GM19025 (cell line): ENCODE data around the gene POU2F1.
"Not testable (repeated sequence)": the region's sequence is repeated elsewhere in the genome, so short reads cannot be mapped to it uniquely, and the experiment has no call there.

Experiments
- ATAC-seq: cut with Tn5 transposase; IDR thresholded peaks from one replicate; pipeline ENCODE4 v1.9.1; 2021; ENCODE audit warnings: mild to moderate bottlenecking, low read depth, moderate library complexity; ENCODE audit not compliant: unreplicated experiment

POU2F1 gene

GRCh38 chr1:167202049-167202448 lies 18.6 kb upstream of the POU2F1 start:
- ATAC-seq, result no peak

GRCh38 chr1:167205306-167206050 lies 15.2 kb upstream of the POU2F1 start:
- ATAC-seq, result not testable (repeated sequence)

GRCh38 chr1:167206166-167206835 lies 14.4 kb upstream of the POU2F1 start:
- no peak for ATAC-seq

GRCh38 chr1:167207940-167208623 lies 12.6 kb upstream of the POU2F1 start:
- no peak for ATAC-seq

- ATAC-seq, result no peak
These were observed 12.1 kb upstream of the POU2F1 start for GRCh38 chr1:167208624-167208976.

- no peak for ATAC-seq
These were observed 11.6 kb upstream of the POU2F1 start for GRCh38 chr1:167209044-167209443.

GRCh38 chr1:167210966-167211674 lies 9.6 kb upstream of the POU2F1 start:
- no peak for ATAC-seq

GRCh38 chr1:167212025-167212424 lies 8.7 kb upstream of the POU2F1 start:
- ATAC-seq, result no peak

- ATAC-seq, result no peak
These were observed 3.9 kb upstream of the POU2F1 start for GRCh38 chr1:167216809-167217208.

GRCh38 chr1:167219194-167219593 lies 1.5 kb upstream of the POU2F1 start:
- no peak for ATAC-seq

- peak; percentile 20 for ATAC-seq
These were observed 795 bp upstream of the POU2F1 start for GRCh38 chr1:167219646-167220536.

GRCh38 chr1:167221126-167221737 lies 546 bp downstream of the POU2F1 start:
- peak; percentile 7 for ATAC-seq

GRCh38 chr1:167221738-167222610 lies 1.3 kb downstream of the POU2F1 start:
- peak; percentile 39 for ATAC-seq

- ATAC-seq, result no peak
These were observed 2.7 kb downstream of the POU2F1 start for GRCh38 chr1:167223144-167224103.

GRCh38 chr1:167224734-167225235 lies 4.1 kb downstream of the POU2F1 start:
- ATAC-seq, result not testable (repeated sequence)

- ATAC-seq, result no peak
These were observed 5.2 kb downstream of the POU2F1 start for GRCh38 chr1:167225920-167226319.

- no peak for ATAC-seq
These were observed 7.3 kb downstream of the POU2F1 start for GRCh38 chr1:167227934-167228378.
